Astrocyte (in vitro differentiated cells and primary cell): Measurements from ENCODE around the gene TUFT1. TPM values are rescaled to one million over a fixed set of nuclear protein-coding genes. Genes with fewer than 3 reads are reported as not detected.
"Not testable (repeated sequence)": the region's sequence is repeated elsewhere in the genome, so short reads cannot be mapped to it uniquely, and the experiment has no call there.

ENCODE experiments used
- DNase-seq: peaks from one replicate; pipeline ENCODE4 v3.0.0-alpha.2; 2010; ENCODE audit warnings: low read depth
- FAIRE-seq: peaks from 2 replicates; lab custom pipeline; 2011; peaks lifted over from hg19 to GRCh38; lab: Jason Lieb, UNC
- H2AFZ ChIP-seq: 2 replicates; pipeline ENCODE4 v1.6.0; 2012; ENCODE audit warnings: low read depth, low read length, inconsistent platforms
- H3K27ac ChIP-seq: 2 replicates; pipeline ENCODE4 v1.5.1; 2011; ENCODE audit warnings: low read depth, low read length, inconsistent platforms
- H3K27me3 ChIP-seq: 2 replicates; pipeline ENCODE4 v1.6.0; 2011; ENCODE audit warnings: low read length, inconsistent platforms; ENCODE audit not compliant: insufficient read depth
- H3K36me3 ChIP-seq: 2 replicates; pipeline ENCODE4 v1.5.1; 2011; ENCODE audit warnings: low read length, inconsistent platforms; ENCODE audit not compliant: insufficient read depth
- H3K4me1 ChIP-seq: 2 replicates; pipeline ENCODE4 v1.5.1; 2011; ENCODE audit warnings: low read length, inconsistent platforms; ENCODE audit not compliant: insufficient read depth
- H3K4me2 ChIP-seq: 2 replicates; pipeline ENCODE4 v1.6.0; 2012; ENCODE audit warnings: low read length, inconsistent platforms
- H3K4me3 ChIP-seq: 2 replicates; pipeline ENCODE4 v1.5.1; 2011; ENCODE audit warnings: low read depth, mild to moderate bottlenecking, low read length, inconsistent platforms; ENCODE audit not compliant: insufficient read depth
- H3K79me2 ChIP-seq: 2 replicates; pipeline ENCODE4 v1.6.0; 2012; ENCODE audit warnings: mild to moderate bottlenecking, low read length, inconsistent platforms; ENCODE audit not compliant: insufficient read depth
- H3K9ac ChIP-seq: 2 replicates; pipeline ENCODE4 v1.6.0; 2012; ENCODE audit warnings: mild to moderate bottlenecking, low read length, inconsistent platforms
- H3K9me3 ChIP-seq: 2 replicates; pipeline ENCODE4 v1.5.1; 2012; ENCODE audit warnings: low read depth, mild to moderate bottlenecking, low read length, inconsistent platforms; ENCODE audit not compliant: insufficient read depth
- H4K20me1 ChIP-seq: 2 replicates; pipeline ENCODE4 v1.6.0; 2012; ENCODE audit warnings: low read length, inconsistent platforms; ENCODE audit not compliant: insufficient read depth
- H3K27ac Mint-ChIP-seq: one replicate; pipeline ENCODE4 v1.8.0; 2021; ENCODE audit warnings: mild to moderate bottlenecking, mixed read lengths; ENCODE audit not compliant: unreplicated experiment
- H3K27me3 Mint-ChIP-seq: one replicate; pipeline ENCODE4 v1.8.0; 2021; ENCODE audit warnings: low read depth, mixed read lengths; ENCODE audit not compliant: unreplicated experiment
- H3K36me3 Mint-ChIP-seq: one replicate; pipeline ENCODE4 v1.8.0; 2021; ENCODE audit warnings: low read depth, mixed read lengths; ENCODE audit not compliant: unreplicated experiment
- H3K4me1 Mint-ChIP-seq: one replicate; pipeline ENCODE4 v1.8.0; 2021; ENCODE audit warnings: low read depth, mixed read lengths; ENCODE audit not compliant: unreplicated experiment
- H3K4me3 Mint-ChIP-seq: one replicate; pipeline ENCODE4 v1.8.0; 2021; ENCODE audit warnings: mild to moderate bottlenecking, moderate library complexity, mixed read lengths; ENCODE audit not compliant: unreplicated experiment
- H3K9me3 Mint-ChIP-seq: one replicate; pipeline ENCODE4 v1.8.0; 2021; ENCODE audit warnings: mild to moderate bottlenecking, mixed read lengths; ENCODE audit not compliant: unreplicated experiment
- EZH2 ChIP-seq: IDR thresholded peaks from 2 replicates; pipeline ENCODE4 v1.6.1; 2012; ENCODE audit warnings: mild to moderate bottlenecking, low read length, inconsistent platforms; ENCODE audit not compliant: insufficient read depth
- total RNA-seq: library from RNA; stranded (reverse); gene quantifications from 2 replicates; pipeline ENCODE4 v1.2.1, GENCODE V29; 2021
- TF ChIP-seq, protein P1 (sequence below): IDR thresholded peaks from 2 replicates; pipeline ENCODE4 v1.5.1; 2011; ENCODE audit warnings: low read depth, mild to moderate bottlenecking, inconsistent platforms, low read length, moderate library complexity; ENCODE audit not compliant: insufficient read depth

Gene TUFT1
- total RNA-seq, 1 donor from 2014 or later = 90.6 TPM

DNA sequence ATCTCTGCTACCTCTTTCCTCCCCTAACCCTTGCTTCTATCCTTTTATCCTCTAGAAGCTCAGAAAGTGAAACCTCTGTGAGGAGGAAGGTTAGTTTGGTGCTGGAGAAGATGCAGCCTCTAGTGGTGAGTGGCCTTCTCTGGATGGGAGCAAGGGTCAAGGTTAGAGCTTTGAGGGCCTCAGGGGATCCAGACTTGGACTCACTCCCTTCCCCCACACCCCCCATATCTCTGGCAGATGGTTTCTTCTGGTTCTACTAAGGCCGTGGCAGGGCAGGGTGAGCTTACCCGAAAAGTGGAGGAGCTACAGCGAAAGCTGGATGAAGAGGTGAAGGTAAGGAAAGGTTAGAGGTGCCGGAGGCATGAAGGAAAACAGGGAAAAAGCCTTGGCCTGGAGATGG is 19.8 kb upstream of the TUFT1 start:
- no peak overlapping the region for H3K4me3 ChIP-seq
- H3K4me1 ChIP-seq = peaks cover 2% of the 10 kb centered on the region
- no peaks in the 10 kb centered on the region for H3K9me3 ChIP-seq
- TF ChIP-seq, protein P1, sequence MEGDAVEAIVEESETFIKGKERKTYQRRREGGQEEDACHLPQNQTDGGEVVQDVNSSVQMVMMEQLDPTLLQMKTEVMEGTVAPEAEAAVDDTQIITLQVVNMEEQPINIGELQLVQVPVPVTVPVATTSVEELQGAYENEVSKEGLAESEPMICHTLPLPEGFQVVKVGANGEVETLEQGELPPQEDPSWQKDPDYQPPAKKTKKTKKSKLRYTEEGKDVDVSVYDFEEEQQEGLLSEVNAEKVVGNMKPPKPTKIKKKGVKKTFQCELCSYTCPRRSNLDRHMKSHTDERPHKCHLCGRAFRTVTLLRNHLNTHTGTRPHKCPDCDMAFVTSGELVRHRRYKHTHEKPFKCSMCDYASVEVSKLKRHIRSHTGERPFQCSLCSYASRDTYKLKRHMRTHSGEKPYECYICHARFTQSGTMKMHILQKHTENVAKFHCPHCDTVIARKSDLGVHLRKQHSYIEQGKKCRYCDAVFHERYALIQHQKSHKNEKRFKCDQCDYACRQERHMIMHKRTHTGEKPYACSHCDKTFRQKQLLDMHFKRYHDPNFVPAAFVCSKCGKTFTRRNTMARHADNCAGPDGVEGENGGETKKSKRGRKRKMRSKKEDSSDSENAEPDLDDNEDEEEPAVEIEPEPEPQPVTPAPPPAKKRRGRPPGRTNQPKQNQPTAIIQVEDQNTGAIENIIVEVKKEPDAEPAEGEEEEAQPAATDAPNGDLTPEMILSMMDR = no peak
- TF ChIP-seq EZH2 = no peak
- H3K27me3 ChIP-seq = no peaks in the 10 kb centered on the region
- no peaks in the 10 kb centered on the region for H4K20me1 ChIP-seq
- H3K9me3 Mint-ChIP-seq = peaks cover 2% of the 10 kb centered on the region
- H3K4me3 Mint-ChIP-seq = no peak overlapping the region
- no peak overlapping the region for H3K4me2 ChIP-seq
- H3K36me3 Mint-ChIP-seq = peaks cover 5% of the 10 kb centered on the region
- peak overlapping the region; percentile 43 for H3K27ac Mint-ChIP-seq
- H2AFZ ChIP-seq = no peak overlapping the region
- DNase-seq = no peak
- no peaks in the 10 kb centered on the region for H3K27me3 Mint-ChIP-seq
- H3K27ac ChIP-seq = no peak overlapping the region
- no peaks in the 10 kb centered on the region for H3K36me3 ChIP-seq
- no peak for FAIRE-seq
- no peaks in the 10 kb centered on the region for H3K79me2 ChIP-seq
- H3K4me1 Mint-ChIP-seq = peaks cover 7% of the 10 kb centered on the region
- H3K9ac ChIP-seq = no peak overlapping the region

DNA sequence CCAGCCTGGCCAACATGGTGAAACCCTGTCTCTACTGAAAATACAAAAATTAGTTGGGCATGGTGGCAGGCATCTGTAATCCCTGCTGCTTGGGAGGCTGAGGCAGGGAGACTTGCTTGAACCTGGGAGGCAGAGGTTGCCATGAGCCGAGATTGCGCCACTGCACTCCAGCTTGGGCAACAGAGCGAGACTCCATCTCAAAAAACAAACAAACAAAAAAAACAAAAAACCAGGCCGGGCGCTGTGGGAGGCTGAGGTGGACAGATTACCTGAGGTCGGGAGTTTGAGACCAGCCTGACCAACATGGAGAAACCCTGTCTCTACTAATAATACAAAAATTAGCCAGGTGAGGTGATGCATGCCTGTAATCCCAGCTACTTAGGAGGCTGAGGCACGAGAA is 17.7 kb upstream of the TUFT1 start:
- not testable (repeated sequence) for H3K27ac ChIP-seq, H3K9ac ChIP-seq, DNase-seq, H3K27ac Mint-ChIP-seq, H3K4me2 ChIP-seq, H3K4me3 ChIP-seq, H3K36me3 ChIP-seq, FAIRE-seq, H3K27me3 Mint-ChIP-seq, H3K4me1 ChIP-seq, H3K4me1 Mint-ChIP-seq, H3K4me3 Mint-ChIP-seq, H3K9me3 Mint-ChIP-seq, H4K20me1 ChIP-seq, H3K9me3 ChIP-seq, H3K79me2 ChIP-seq, H3K27me3 ChIP-seq, H2AFZ ChIP-seq
- H3K36me3 Mint-ChIP-seq = peaks cover 12% of the 10 kb centered on the region

DNA sequence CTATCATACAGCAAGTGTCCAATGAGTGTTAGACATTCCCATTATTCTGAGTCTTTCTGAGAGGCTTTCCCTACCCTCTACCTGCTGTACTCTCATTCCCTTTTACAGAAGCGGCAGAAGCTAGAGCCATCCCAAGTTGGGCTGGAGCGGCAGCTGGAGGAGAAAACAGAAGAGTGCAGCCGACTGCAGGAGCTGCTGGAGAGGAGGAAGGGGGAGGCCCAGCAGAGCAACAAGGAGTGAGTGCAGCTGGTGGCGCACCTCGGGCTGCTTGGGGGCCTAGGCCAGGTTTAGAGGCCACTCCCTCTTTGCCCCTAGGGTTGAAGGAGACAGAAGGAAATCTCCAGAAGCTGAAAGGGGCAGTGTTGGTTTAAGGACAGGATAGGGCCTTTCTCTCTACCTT is 16.8 kb upstream of the TUFT1 start:
- no peaks in the 10 kb centered on the region for H3K36me3 ChIP-seq
- H3K4me3 Mint-ChIP-seq = no peak overlapping the region
- H3K36me3 Mint-ChIP-seq = peaks cover 12% of the 10 kb centered on the region

More for the DNA sequence above, 16.8 kb upstream of the TUFT1 start:
- H3K9ac ChIP-seq = no peak overlapping the region
- DNase-seq (no peak), FAIRE-seq (no peak)
- H2AFZ ChIP-seq = no peak overlapping the region
- no peaks in the 10 kb centered on the region for H3K9me3 ChIP-seq
- Mint-ChIP-seq H3K9me3 (peaks cover 2% of the 10 kb centered on the region), H3K27me3 (no peaks in the 10 kb centered on the region), H3K4me1 (peaks cover 5% of the 10 kb centered on the region), H3K27ac (no peak overlapping the region)
- no peaks in the 10 kb centered on the region for H3K27me3 ChIP-seq
- no peak overlapping the region for H3K4me2 ChIP-seq
- H4K20me1 ChIP-seq = no peaks in the 10 kb centered on the region
- H3K4me1 ChIP-seq = no peaks in the 10 kb centered on the region
- no peaks in the 10 kb centered on the region for H3K79me2 ChIP-seq
- H3K27ac ChIP-seq = no peak overlapping the region
- no peak for TF ChIP-seq EZH2
- TF ChIP-seq, protein P1 = no peak
- H3K4me3 ChIP-seq = no peak overlapping the region
